Measurements from ENCODE around the gene OCSTAMP.
A peak's percentile ranks its signal among the peaks of the same experiment; 100 is the strongest.

Gene OCSTAMP

DNA sequence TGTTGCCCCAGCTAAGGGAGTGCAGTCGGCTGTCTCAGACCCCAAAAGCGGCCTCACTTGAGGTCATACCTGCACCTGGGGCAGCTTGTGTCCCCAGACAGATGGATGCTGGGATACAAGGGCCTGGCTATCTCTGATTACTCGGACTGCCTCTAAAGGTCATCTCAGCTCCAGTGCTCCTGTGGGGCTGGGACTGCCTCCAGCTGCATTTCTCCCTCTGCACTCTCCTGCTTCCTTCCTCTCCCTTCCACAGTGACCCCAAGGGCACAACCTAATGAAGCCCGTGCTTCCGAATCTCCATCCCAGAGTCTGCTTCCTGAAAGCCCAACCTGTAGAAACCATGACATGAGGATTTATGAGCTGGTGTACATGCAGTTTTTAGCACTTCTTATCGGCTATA lies 22.8 kb upstream of the OCSTAMP start:
- DNase-seq: no peak

GRCh38 chr20:46572790-46573189 lies 22.3 kb upstream of the OCSTAMP start:
- no peak for DNase-seq

- no peak for DNase-seq
These were observed 21.7 kb upstream of the OCSTAMP start for GRCh38 chr20:46572153-46572552.

DNA sequence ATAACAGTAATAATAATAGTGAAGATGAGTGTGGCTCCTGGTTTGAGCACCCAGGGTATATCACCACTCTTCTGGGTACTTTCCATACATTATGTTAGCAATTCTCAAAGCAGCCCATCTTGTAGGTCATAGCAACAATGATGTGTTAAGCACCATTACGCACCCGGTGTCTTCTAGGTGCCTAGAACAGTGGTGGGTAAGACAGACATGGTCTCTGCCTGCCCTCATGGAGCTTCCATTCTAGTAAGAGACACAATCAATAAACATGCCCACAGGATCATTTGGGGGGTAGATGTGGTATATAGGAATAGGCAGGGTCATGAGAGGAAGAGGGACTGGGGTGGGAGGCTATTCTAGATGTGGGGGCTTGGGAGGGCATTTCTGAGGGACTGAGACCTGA lies 21.0 kb upstream of the OCSTAMP start:
- no peak for DNase-seq

- DNase-seq: no peak
These were observed 20.5 kb upstream of the OCSTAMP start for GRCh38 chr20:46570956-46571355.

- no peak for DNase-seq
These were observed 19.5 kb upstream of the OCSTAMP start for GRCh38 chr20:46569961-46570360.

DNA sequence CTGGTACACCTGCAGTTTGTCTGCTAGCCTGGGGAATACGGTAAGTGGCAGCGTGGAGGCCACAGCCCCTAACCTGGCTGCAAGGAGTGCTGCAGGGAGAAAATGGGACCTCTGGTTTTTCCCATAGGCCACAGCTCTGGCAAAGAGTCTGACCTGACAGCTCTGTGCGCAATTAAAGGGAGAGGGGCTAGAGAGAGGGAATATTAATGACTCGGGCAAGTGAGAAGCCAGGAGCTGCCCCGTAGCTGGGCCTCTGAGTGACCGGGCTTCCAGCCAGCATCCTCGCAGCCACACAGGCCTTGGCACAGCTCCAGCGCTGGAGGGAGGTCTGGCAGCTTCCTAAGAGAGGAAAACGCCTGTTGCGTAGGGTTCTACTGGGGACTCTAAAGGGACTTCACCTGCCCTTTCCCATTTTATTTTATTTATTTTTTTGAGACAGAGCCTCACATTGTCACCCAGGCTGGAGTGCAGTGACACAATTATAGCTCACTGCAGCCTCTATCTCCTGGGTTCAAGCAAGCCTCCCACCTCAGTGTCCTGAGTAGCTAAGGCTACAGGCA lies 18.2 kb upstream of the OCSTAMP start:
- no peak for DNase-seq

GRCh38 chr20:46566125-46566524 lies 15.7 kb upstream of the OCSTAMP start:
- DNase-seq: no peak

- no peak for DNase-seq
These were observed 13.9 kb upstream of the OCSTAMP start for GRCh38 chr20:46564241-46564957.

- DNase-seq: no peak
These were observed 13.4 kb upstream of the OCSTAMP start for GRCh38 chr20:46563860-46564221.

DNA sequence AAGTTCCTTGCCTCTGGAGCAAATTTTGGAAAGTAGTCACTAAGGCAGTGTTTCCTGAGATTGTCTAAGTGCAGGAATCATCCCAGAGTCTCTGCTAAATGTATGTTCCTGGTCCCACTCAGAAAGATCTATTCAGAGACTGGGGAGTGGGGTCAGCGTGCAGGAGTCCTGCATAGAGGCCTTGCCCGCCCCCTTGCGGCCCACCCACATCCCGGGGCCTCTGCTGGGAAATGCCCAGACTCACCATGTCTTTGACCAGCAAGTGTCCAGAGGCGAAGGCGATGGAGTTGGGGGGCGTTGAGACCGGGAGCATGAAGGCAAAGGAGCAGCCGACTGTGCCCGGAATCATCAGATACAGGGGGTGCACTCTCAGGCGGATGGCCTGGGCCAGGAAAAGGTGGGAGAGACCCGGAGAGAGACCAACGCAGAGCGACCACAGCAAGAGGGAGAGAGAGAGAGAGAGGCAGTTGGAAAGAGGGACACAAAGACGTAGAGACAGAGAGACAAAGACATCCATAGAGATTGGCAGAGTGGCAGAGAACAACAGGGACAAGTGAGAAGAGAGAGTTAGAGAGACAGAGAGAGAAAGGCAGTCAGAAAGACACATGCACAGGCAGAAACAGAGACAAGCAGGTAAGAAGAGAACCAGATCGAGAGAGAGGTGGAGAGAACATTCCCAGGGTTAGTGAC lies 12.9 kb upstream of the OCSTAMP start:
- no peak for DNase-seq

GRCh38 chr20:46562373-46563169 lies 12.1 kb upstream of the OCSTAMP start:
- DNase-seq: peak; percentile 60

GRCh38 chr20:46562009-46562372 lies 11.5 kb upstream of the OCSTAMP start:
- DNase-seq: no peak

- no peak for DNase-seq
These were observed 9.4 kb upstream of the OCSTAMP start for GRCh38 chr20:46559685-46560440.

- DNase-seq: no peak
These were observed 8.5 kb upstream of the OCSTAMP start for GRCh38 chr20:46559001-46559400.

DNA sequence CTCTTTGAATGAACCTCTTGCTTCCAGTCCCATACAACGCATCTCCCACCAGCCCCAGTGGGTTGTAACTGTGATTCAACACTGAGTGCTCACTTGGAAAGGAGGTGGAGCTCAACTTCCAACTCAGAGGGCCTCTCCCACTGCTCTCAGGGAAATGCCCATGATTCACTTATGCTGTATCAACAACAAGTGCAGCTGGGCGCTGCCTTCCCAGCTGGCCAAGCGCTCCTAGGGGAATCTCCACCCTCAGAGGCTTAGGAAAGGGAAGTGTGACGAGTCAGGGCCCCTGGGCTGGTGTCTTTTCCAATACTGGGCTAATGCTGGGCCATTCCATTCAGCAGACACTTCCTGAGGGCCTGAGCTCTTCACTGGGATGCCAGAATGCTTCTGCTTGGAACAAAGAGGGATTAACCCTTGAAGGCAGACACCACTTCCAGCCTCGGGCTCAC lies 8.1 kb upstream of the OCSTAMP start:
- DNase-seq: no peak

DNA sequence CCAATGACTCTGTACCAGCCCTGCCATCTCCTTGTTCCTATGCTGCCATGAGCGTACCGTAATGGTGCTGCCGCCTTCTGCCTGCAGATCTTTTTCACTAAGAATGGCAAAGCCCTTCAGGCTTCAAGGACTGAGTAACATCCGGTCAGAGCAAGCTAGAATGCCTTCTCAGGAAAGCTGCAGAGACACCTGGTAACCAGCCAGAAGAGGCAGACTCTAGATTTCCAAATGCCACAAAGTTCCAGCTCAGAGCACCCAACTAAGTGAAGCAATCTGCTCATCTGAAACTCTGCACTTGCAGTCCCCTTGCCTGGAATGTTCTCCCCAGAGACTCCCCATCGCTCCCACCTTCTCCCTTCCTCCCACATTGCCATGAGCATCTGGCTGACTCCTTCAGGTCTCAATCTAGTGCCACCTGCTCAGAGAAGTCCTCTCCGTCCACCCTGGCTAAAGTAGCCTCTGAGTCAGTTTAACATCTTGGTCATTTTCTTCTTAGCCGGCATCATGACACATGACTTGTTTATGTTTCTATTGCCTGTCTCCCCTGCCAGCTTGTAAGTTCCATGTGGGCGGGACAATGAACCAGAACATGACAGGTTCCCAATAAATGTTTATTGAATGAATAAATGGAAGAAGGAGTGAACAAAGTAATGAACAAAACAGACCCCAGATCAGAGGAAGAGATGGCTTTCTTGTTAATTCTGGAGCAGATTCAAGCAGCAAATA lies 6.9 kb upstream of the OCSTAMP start:
- DNase-seq: no peak

DNA sequence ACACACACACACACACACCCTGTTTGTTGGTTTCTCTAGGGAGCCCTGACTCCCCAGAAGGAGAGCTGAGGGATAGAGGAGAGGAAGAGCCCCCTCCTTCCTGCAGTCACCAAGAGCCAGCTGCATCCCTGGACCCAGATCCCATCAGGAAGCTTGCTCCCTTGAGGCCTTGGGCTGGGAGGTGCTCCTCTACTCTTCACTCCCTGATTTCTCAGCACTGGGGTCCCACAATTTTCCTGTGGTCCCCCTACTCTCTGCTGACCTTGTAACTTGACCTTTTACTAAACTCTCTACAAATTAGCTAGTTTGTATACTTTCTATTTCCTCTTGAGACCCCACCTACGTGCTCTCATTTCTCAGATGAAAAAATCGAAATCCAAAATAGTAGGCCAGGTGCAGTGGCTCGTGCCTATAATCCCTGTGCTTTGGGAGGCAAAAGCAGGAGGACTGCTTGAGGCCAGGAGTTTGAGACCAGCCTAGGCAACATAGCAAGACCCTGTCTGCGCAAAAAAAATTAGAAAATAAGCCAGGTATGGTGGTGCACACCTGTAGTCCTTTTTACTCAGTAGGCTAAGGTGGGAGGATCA lies 5.0 kb upstream of the OCSTAMP start:
- DNase-seq: no peak

- no peak for DNase-seq
These were observed 4.4 kb upstream of the OCSTAMP start for GRCh38 chr20:46554828-46555227.

GRCh38 chr20:46553926-46554325 lies 3.5 kb upstream of the OCSTAMP start:
- DNase-seq: no peak

All from CD4-positive, alpha-beta T cell treated with Interleukin-17A for 1 hour (primary cell).